Measurements from ENCODE around the gene FMO5.

The FMO5 gene, protein sequence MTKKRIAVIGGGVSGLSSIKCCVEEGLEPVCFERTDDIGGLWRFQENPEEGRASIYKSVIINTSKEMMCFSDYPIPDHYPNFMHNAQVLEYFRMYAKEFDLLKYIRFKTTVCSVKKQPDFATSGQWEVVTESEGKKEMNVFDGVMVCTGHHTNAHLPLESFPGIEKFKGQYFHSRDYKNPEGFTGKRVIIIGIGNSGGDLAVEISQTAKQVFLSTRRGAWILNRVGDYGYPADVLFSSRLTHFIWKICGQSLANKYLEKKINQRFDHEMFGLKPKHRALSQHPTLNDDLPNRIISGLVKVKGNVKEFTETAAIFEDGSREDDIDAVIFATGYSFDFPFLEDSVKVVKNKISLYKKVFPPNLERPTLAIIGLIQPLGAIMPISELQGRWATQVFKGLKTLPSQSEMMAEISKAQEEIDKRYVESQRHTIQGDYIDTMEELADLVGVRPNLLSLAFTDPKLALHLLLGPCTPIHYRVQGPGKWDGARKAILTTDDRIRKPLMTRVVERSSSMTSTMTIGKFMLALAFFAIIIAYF

DNA sequence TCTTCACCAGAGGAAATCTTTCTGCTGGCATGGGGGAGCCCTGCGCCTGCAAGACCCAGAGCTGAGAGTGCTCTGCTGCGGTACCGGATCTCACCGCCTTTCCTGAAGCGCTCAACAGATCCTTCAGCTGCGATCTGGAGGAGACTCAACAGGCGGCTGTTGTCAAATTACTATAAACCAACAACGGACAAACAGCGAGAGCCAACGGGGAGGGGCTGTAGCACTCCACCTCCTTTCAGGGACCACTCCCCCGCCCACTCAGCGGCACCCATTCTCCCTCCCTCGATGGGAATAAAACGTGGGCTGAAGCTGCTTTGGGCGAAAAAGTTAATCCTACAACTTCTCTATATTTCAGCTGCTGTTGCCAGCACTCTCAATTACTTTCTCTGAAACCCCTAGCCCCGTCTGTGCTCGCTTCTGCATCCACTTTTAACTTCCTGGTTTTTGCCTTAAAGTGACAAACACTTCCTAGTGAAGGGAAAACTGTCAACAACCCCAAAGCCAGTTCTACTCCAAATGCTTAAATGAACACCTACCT lies at the start of gene FMO5:
FMO5 (minus strand) TSS at position 147 of the 538 bp plus-strand sequence. CDS start 310 bp downstream, outside the sequence.
- peak in 32 of 56 donors; percentile 3 to 54 (median 20) for DNase-seq

DNA sequence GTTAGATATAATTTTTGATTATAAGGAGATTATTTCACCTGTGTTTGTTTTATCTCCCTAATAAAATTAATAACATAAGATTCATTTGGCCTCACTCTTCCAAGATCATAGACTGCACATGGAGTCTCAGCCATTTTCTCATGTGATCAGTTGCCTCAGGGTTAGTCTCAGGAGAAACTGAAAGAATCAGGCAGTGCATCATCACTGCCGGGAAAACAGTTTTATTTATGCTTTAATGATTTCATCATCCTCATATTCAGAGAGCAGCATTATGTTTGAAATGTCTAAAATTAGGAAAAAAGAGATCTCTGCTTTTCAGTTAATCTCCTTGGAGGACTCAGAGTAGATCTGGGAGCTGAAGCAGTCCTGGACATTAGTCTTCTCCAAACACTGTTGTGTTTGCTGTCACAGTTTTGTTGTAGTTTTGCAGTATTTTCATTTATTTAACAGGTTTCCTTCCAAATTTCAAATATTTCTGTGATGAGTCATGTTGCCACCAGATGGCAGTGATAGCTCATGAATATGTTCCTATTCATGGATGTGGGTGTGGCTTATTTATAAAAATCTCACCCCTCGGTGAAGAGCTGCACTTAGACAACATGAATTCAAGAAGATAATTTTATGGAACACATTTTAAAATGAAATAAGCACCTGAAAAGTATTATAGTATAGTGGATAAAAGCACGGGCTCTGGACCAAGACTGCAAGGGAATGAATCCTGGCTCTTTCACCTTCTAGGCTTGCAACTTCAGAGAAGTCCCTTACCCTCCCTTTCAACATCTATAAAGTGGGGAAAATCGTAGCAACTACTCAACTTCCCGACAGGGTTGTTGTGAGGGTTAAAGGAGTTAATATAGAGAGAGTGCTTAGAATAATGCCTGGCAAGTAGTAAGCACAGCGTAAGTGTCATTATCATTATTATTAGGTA lies 48.5 kb upstream of the FMO5 start:
- DNase-seq: peak in 6 of 56 donors; percentile 2 to 40 (median 10)

DNA sequence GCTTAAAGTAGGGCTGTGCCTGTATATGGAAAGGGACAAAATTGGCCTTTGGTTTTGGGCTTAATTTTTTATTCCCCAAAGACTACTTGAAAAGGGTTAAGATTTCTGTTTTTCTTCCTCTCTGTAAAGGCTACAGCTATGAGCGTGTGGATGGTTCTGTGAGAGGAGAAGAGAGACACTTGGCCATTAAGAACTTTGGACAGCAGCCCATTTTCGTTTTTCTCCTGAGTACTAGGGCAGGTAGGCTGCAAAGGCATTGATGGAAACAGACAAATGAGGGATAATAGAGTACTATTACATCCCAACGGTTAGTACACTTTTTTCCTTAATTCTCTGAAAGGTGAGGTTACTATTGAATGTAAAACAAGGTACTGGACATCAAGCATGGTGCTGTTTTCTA lies 46.9 kb upstream of the FMO5 start:
- no peak for DNase-seq

DNA sequence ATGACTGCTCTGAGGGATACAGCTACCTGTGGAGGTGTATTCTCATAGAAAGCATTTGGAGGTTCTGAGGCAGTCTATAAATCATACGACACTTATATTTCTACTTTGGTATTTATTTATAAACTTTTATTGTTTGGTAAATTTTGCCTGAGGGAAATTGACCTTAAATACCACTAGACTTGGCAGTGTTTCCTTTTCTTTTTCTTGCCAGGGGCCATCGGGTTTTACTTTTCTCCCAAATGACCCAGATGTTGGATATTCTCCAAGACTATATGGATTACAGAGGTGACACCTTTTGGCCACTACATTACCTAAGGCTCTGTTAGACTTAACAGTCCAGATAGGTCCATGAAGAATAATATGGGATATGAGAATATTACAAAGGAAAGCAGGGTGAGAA lies 45.6 kb upstream of the FMO5 start:
- no peak for DNase-seq

DNA sequence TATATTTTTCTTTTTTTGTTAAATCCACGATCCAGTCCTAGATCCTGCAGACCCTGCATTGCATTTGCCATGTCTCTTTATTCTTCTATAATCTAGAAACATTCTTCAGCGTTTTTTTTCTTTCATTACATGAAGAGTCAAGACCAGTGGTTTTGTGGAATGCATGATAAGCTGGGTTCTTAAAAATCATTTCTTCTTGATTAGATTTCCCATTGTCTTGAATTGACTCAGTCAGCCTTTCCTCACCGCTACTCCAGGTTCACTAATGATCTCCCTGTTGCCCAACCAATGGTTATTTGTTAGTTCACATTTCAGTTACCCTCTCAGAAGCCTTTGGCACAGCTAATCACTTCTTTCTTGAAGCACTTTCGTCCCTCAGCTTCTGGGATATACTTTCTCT lies 42.6 kb upstream of the FMO5 start:
- no peak for DNase-seq

DNA sequence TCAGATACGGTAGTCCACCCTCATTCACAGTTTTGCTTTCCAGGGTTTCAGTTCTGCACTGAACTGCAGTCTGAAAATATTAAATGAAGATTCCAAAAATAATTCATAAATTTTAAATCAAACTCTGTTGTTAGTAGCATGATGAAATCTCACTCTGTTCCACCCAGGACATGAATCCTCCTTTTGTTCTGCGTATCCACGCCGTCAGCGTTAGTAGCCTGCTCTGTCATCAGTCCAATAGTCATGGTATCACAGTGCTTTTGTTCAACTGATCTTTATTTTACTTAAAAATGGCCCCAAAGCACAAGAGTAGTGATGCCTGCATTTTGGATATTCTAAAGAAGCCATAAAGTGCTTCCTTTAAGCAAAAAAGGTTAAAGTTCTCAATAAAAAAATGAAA lies 41.2 kb upstream of the FMO5 start:
- peak in 21 of 56 donors; percentile 1 to 47 (median 10) for DNase-seq

DNA sequence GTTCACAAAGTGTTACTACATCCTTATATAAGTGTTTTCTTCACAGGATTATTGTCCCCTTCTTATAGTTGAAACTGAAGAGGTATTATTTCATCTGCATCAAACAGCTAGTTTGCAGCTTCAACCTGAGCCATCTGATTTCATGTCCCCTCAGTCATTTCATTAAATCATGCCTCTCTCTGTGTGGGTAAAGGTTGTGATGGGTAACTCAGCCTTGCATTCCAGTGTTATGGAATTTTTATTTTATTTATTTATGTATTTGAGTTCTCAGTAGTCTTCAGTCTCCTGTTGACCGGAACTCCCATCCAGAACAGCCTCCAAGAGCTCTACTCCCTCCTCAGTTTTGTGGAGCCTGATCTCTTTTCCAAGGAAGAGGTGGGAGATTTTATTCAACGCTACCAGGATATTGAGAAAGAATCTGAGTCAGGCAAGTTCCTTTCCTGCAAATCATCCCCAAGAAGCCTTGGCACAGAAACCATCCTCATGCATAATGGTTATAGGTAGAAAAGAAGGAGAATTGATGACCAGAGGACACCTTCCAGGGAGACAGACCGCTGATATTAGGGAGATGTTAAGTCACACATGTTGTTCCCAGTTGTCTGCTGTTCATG lies 39.1 kb upstream of the FMO5 start:
- no peak for DNase-seq

DNA sequence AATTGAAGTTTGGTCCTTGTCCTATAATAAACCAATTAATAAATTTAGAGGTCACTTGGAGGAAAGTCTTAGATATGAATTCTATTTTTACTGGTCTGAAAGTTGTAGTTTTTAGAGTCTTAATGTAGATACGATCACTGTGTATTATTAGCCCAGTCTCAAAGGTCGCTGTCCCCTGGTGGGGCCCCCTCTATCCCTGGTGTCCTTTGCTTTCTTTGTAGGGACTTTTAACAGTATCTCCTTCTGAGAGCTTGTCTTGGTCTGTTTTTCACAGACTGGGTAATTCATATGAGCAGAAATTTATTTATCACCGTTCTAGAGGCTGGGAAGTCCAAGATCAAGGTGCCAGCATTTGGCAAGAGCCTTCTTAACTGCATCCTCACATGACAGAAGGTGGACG lies 35.8 kb upstream of the FMO5 start:
- no peak for DNase-seq

DNA sequence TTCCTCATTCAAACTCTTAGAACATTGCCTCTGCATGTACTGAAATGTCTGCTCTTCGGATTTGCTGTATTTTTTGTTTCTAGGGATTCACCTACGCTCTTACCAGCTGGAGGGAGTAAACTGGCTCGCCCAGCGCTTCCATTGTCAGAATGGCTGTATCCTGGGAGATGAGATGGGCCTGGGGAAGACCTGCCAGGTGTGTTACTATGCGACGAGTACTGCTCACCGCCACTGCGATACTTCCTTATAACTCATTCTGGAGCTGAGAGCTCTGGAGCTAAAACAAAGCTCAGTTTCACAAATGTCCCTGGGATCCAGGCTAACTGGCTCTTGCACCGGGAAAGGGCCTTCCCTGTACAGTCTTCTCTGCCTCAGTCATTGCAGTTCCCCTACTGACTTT lies 27.4 kb upstream of the FMO5 start:
- DNase-seq: no peak

DNA sequence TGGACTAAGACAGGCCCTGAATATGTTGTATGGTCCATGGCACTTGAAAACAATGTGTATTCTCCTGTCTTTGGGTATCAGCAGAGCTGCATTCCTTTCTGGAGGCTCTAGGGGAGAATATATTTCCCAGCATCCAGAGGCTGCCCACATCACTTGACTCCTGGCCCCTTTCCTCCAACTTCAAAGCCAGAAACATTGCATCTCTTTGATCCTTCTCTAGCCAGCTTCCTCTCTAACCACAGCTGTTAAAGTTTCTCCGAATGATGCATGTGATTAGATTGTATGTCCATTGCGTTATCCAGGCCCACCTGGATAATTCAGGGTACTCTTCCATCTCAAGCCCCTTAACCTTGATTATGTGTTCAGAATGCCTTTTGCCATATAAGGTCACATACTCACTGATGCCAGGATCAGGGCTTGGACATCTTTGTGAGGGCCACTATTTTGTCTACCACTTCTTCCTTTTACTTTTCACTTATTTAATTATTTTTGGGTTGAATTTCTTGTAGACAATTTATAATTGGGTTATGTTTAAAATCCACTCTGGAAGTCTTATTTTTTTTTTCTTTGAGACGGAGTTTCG lies 22.6 kb upstream of the FMO5 start:
- DNase-seq: no peak

DNA sequence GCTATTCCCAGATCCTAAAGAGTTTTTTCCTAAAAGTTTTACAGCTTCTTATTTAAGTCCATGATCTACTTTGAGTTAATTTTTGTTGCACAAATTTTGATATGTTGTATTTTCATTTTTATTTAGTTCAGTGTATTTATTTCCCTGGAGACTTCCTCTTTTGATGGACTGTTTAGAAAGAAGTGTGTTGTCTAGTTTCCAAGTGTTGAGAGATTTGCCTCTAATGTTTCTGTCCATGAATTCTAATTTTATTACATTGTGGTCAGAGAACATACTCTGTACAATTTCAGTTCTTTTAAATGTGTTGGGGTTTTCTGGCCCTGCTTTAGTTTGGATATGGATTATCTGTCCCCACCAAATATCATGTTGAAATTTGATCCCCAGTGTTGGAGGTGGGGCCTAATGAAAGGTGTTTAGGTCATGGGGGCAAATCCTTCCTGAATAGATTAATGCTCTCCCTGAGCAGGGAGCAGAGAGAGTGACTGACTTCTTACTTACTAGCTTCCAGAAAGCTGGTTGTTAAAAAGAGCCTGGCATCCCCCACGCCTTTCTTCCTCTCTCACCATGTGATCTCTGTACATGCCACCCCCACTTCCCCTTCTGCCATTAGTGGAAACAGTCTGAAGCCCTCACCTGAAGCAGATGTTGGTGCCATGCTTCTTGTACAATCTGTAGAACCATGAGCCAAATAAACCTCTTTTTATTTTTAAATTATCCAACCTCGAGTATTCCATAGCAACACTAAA lies 21.9 kb upstream of the FMO5 start:
- DNase-seq: peak in 3 of 56 donors; percentile 5 to 16 (median 7)

DNA sequence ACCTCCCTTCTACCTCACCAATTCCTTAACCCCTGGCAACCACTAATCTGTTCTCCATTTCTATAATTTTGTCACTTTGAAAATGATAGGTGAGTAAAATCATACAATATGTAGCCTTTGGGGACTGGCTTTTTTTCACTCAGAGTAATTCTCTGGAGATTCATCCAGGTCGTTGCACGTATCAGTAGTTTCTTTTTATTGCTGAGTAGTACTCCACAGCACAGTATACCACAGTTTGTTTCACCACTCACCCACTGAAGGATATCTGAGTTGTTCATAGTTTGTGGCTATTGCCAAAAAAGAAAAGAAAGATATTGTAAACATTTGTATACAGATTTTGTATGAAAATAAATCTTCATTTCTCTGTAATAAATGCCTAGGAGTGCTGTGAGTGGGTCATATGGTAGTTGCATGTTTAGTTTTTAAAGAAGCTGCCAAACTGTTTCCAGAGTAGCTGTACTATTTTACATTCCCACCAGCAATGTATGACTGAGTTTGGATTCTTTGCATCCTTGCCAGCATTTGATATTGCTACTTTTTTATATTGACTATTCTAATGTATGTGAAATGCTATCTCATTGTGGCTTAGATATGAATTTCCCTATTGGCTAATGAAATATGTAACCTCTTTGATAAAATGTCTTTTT lies 21.0 kb upstream of the FMO5 start:
- DNase-seq: no peak

DNA sequence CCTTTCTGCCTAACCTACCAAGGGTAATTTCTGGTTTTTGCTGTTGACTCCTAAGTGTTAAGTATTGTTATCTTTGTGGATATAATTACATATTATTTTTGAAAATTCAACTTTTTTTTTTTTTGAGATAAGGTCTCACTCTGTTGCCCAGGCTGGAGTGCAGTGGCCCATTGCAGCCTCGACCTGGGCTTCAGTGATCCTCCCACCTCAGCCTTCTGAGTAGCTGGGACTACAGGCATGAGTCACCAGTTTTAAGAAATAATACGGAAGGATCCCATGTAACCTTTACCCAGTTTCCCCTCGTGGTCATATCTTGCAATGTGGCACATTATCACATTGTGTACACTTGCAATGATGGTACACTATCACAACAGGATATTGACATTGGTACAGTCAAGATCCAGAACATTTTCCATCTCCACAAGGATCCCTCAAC lies 20.5 kb upstream of the FMO5 start:
- no peak for DNase-seq

DNA sequence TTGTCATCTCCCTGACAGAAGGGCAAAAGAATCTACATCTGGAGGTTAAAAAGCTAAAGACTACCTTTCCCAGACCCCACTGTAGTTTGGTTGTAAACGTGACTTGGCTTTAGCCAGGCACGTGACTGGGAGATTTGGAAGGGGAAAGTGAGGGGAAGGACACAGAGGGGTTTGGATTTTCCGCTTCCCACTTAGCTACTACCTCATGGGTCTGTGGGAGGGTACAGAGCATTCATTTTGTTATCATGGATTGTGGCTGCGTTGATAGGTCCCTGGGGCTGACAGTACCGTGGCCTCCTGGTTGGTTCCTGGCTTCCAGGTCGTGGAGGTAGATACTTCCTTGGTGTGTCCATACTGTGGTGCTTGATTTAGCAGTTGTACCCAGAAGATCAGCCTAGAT lies 20.0 kb upstream of the FMO5 start:
- DNase-seq: no peak

DNA sequence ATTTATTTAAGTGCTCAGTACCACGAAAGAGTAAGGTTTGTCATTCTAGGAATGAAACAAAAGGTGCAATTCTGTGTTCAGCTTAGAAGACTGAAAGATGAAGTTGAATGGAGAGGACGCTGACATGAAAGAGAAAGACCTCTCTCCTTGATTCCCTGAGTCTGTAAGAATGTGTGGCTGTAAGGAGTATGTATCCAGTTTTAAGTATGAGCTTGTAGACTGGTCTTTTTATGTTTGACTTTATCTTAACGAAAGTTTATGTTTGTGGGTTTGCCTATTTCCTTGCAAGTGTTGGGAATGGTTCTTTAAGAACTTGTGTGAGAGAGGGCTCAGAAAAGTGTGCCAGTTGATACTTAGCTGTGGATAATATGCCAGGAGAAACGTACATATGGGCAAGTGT lies 18.7 kb upstream of the FMO5 start:
- DNase-seq: no peak

DNA sequence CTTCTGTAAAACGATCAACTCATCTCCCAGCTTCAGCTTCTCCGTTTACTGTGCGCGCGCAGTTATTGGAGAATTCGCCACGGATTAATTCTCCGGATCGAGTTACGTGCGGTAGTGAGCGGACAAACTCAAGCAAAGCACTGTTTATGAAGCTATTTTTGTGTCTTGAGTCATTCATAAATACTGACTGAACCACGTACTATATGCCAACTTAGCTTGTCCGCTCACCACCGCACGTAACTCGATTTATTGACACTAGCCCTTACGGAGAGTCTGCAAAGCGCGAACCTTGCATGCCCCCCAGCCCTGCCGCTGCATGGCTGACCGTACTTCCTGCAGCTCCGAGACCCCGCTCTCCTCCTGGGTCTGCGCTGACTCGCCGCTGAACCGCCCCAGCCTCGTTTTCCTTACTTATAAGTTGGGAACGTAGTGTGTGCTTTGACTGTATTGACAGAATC lies 18.1 kb upstream of the FMO5 start:
- peak in 25 of 56 donors; percentile 7 to 62 (median 41) for DNase-seq

DNA sequence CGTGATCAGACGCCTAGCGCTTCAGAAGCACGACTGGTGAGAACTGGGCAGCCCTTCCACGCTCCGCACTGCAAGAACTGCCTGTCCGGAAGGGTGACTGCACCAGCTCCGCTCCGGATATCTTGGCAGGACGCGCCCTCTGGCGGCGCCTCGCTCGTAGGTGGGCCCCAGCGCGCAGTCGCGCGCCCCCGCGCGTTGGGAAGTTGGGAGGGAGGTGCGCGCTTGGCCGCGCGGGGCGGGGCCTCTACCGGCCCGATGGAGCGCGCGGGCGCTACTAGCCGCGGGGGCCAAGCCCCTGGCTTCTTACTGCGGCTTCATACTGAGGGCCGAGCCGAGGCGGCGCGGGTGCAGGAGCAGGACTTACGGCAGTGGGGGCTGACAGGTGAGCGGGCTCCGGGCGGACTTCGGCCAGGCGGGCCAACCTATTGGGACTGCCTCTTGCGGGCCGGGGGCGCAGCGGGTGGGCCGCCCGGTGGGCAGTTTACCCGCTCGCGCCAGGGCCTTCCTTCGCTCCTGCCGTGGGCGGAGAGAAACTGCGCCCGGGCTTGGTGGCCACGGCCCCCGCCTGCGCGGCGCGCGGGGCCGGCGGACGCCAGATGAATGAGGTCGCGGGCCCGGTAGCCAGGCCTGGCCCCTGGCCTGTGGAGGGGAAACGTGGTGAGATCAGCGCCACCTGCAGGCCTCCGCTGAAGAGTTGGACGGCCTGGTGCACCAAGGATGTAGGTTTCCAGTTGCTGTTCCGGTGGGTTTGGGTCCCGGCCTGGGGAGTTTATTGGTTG lies 17.5 kb upstream of the FMO5 start, which contains the start of gene CHD1L:
CHD1L (plus strand) TSS at position 236 of the 779 bp plus-strand sequence; CDS start at position 256, 20 bp downstream.
- peak in 55 of 56 donors; percentile 47 to 97 (median 88) for DNase-seq

DNA sequence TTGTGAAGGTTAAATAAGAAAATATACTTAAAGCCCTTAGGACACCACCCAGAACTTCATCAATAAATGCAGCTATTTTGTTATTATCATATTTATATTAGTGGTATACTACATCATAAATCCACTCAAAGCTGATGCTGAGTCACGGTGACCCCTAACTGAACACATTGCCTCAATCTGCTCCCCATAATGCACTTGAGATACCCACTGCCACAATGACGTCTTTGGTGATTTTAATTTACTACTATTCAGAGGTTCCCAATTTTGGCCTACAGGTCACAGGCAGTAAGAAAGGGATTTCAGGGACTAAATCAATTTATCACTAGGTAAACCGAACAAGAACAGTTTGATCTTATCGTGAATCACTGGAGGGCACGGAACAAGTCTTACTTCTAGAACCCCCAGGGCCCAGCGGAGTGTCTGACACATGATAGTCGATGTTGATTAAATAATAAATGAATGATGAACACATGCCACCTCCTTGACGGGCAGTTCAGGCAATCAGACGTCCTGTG lies 16.9 kb upstream of the FMO5 start:
- no peak for DNase-seq

Measured in nucleus accumbens (tissue), 56 donors.